ENCODE measurements around the gene ULK2.

- no peak for TF ChIP-seq POLR2A (IDR thresholded peaks at IDR 0.05; ENCODE audit: low read depth, low read length)
- no peak for TF ChIP-seq POLR2AphosphoS5 (IDR thresholded peaks at IDR 0.05; ENCODE audit: low read length)
- no peak for TF ChIP-seq BCLAF1 (IDR thresholded peaks at IDR 0.05)
- TF ChIP-seq, protein P1, sequence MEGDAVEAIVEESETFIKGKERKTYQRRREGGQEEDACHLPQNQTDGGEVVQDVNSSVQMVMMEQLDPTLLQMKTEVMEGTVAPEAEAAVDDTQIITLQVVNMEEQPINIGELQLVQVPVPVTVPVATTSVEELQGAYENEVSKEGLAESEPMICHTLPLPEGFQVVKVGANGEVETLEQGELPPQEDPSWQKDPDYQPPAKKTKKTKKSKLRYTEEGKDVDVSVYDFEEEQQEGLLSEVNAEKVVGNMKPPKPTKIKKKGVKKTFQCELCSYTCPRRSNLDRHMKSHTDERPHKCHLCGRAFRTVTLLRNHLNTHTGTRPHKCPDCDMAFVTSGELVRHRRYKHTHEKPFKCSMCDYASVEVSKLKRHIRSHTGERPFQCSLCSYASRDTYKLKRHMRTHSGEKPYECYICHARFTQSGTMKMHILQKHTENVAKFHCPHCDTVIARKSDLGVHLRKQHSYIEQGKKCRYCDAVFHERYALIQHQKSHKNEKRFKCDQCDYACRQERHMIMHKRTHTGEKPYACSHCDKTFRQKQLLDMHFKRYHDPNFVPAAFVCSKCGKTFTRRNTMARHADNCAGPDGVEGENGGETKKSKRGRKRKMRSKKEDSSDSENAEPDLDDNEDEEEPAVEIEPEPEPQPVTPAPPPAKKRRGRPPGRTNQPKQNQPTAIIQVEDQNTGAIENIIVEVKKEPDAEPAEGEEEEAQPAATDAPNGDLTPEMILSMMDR (IDR thresholded peaks at IDR 0.05 in 2 of 3, conservative IDR thresholded peaks at IDR 0.05 in 1 of 3; ENCODE audit: control insufficient read depth in 2 of 3, extremely low read depth in 1 of 3, insufficient read depth in 1 of 3, low read depth in 3 of 3, low read length in 3 of 3): no peak
- no peak for TF ChIP-seq NBN (IDR thresholded peaks at IDR 0.05)
- TF ChIP-seq, protein P2, sequence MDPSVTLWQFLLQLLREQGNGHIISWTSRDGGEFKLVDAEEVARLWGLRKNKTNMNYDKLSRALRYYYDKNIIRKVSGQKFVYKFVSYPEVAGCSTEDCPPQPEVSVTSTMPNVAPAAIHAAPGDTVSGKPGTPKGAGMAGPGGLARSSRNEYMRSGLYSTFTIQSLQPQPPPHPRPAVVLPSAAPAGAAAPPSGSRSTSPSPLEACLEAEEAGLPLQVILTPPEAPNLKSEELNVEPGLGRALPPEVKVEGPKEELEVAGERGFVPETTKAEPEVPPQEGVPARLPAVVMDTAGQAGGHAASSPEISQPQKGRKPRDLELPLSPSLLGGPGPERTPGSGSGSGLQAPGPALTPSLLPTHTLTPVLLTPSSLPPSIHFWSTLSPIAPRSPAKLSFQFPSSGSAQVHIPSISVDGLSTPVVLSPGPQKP (IDR thresholded peaks at IDR 0.05; ENCODE audit: low read depth, low read length): no peak
These were observed 29.5 kb upstream of the ULK2 start for GRCh38 chr17:19897090-19897837.
